HepG2 (cell line): ENCODE data around the gene TNNT3. TPM values are rescaled to one million over a fixed set of nuclear protein-coding genes. Genes with fewer than 3 reads are reported as not detected.

Experiments used
- ATAC-seq: fragments of 200-7000 bp; cut with Tn5 transposase; 3 replicates; pipeline ENCODE4 v1.9.1; 2020; ENCODE audit warnings: mild to moderate bottlenecking, moderate library complexity
- BruUV-seq: library from RNA; stranded (reverse); fragments of 400-500 nt; replicated peaks from 2 replicates; lab custom pipeline; 2021; lab: Mats Ljungman, UMichigan
- CTCF ChIA-PET: fragments of 300-600 bp; formaldehyde crosslinking; extraction: SDS; loops from one replicate; lab custom pipeline; 2021; ENCODE audit warnings: low total read pairs, inconsistent platforms, low intra/inter-chr PET ratio; lab: Yijun Ruan, JAX
- POLR2A ChIA-PET: fragments of 350-600 bp; sonication (Branson Sonifier 250); formaldehyde crosslinking; loops from one replicate; lab custom pipeline; 2020; ENCODE audit warnings: antibody characterized with exemption, inconsistent platforms; lab: Yijun Ruan, JAX
- DNase-seq: peaks from one replicate; pipeline ENCODE4 v3.0.0-alpha.2; 2015; ENCODE audit warnings: low spot score
- FAIRE-seq: peaks from 3 replicates; lab custom pipeline; 2011; peaks lifted over from hg19 to GRCh38; lab: Jason Lieb, UNC
- H2AFZ ChIP-seq: one replicate; pipeline ENCODE4 v1.6.1; 2011; ENCODE audit warnings: low read length, inconsistent platforms
- H3K27ac ChIP-seq: fragments of 300-600 bp; 3 replicates; pipeline ENCODE4 v1.8.0; 2011; ENCODE audit warnings: mixed run types, mild to moderate bottlenecking, mixed read lengths, low read length, inconsistent platforms; ENCODE audit not compliant: insufficient read depth; ENCODE audit errors: extremely low read length
- H3K27me3 ChIP-seq, 2 experiments: fragments of 200-600 bp in 1 of 2; 2 replicates in 1 of 2; 3 replicates in 1 of 2; pipeline versions ENCODE4 v1.6.0 to v1.8.0; 2011; ENCODE audit warnings: low read length in 2 of 2, mild to moderate bottlenecking in 2 of 2, moderate library complexity in 2 of 2, inconsistent platforms in 1 of 2; ENCODE audit not compliant: insufficient read depth in 2 of 2, control insufficient read depth in 1 of 2
- H3K36me3 ChIP-seq, 2 experiments: fragments of 200-600 bp in 1 of 2; replicated peaks in 1 of 2; 2 replicates in 1 of 2; 3 replicates in 1 of 2; pipeline versions ENCODE4 v1.5.1 to v1.8.0; 2011; ENCODE audit warnings: low read length in 2 of 2, inconsistent platforms in 1 of 2; ENCODE audit not compliant: insufficient read depth in 2 of 2, control insufficient read depth in 1 of 2
- H3K4me1 ChIP-seq: 2 replicates; pipeline ENCODE4 v1.5.1; 2012; ENCODE audit warnings: low read length, inconsistent platforms; ENCODE audit not compliant: insufficient read depth
- H3K4me2 ChIP-seq: 2 replicates; pipeline ENCODE4 v1.6.0; 2011; ENCODE audit warnings: low read depth, low read length, inconsistent platforms
- H3K4me3 ChIP-seq, 3 experiments: fragments of 200-600 bp in 1 of 3; sonication (generic), shearing (Covaris generic) in 1 of 3; replicated peaks in 1 of 3; 2 replicates each; pipeline ENCODE4 v1.5.1; 2011 to 2016; ENCODE audit warnings: low read length in 3 of 3, inconsistent platforms in 2 of 3, low read depth in 2 of 3, mild to moderate bottlenecking in 2 of 3, control low read depth in 1 of 3, mixed read lengths in 1 of 3; ENCODE audit not compliant: insufficient read depth in 1 of 3
- H3K79me2 ChIP-seq: one replicate; pipeline ENCODE4 v1.6.1; 2011; ENCODE audit warnings: low read length, inconsistent platforms; ENCODE audit not compliant: insufficient read depth
- H3K9ac ChIP-seq: 2 replicates; pipeline ENCODE4 v1.6.0; 2011; ENCODE audit warnings: mild to moderate bottlenecking, low read depth, low read length, inconsistent platforms; ENCODE audit not compliant: insufficient read depth
- H3K9me3 ChIP-seq: 2 replicates; pipeline ENCODE4 v1.5.1; 2012; ENCODE audit warnings: mild to moderate bottlenecking, low read length
- H4K20me1 ChIP-seq: 2 replicates; pipeline ENCODE4 v1.6.0; 2011; ENCODE audit warnings: inconsistent platforms, mild to moderate bottlenecking, low read length, moderate library complexity; ENCODE audit not compliant: insufficient read depth
- CAMTA2 ChIP-seq: sonication (generic); formaldehyde crosslinking; IDR thresholded peaks from 2 replicates; pipeline ENCODE4 v1.4.0; 2020; ENCODE audit warnings: mild to moderate bottlenecking, missing genetic modification reagents, borderline replicate concordance
- ETV5 ChIP-seq: IDR thresholded peaks from 2 replicates; pipeline ENCODE4 v1.6.1; 2018; ENCODE audit warnings: missing biosample characterization, missing genetic modification reagents, inconsistent platforms, borderline replicate concordance
- GTF2F1 ChIP-seq: fragments of 150-350 bp; IDR thresholded peaks from 2 replicates; pipeline ENCODE4 v1.6.1; 2014; ENCODE audit warnings: low read length
- HDAC6 ChIP-seq: fragments of 200-600 bp; sonication (generic); IDR thresholded peaks from 2 replicates; pipeline ENCODE4 v1.7.0; 2017; ENCODE audit warnings: mild to moderate bottlenecking, antibody characterized with exemption, low read length, low read depth
- TFDP2 ChIP-seq: sonication (generic); formaldehyde crosslinking; IDR thresholded peaks from 2 replicates; pipeline ENCODE4 v1.4.0; 2020; ENCODE audit warnings: missing genetic modification reagents
- ZFP90 ChIP-seq: sonication (generic); formaldehyde crosslinking; IDR thresholded peaks from 2 replicates; pipeline ENCODE4 v1.8.0; 2022; ENCODE audit warnings: missing genetic modification reagents, mild to moderate bottlenecking, inconsistent platforms, borderline replicate concordance
- ZNF570 ChIP-seq: sonication (generic); formaldehyde crosslinking; IDR thresholded peaks from 2 replicates; pipeline ENCODE4 v1.4.0; 2020; ENCODE audit warnings: mild to moderate bottlenecking, missing genetic modification reagents, borderline replicate concordance
- ZNF614 ChIP-seq: IDR thresholded peaks from 2 replicates; pipeline ENCODE4 v1.6.1; 2018; ENCODE audit warnings: missing biosample characterization, missing genetic modification reagents, inconsistent platforms, borderline replicate concordance
- ZNF790 ChIP-seq: sonication (generic); formaldehyde crosslinking; IDR thresholded peaks from 2 replicates; pipeline ENCODE4 v1.8.0; 2022; ENCODE audit warnings: missing genetic modification reagents, mild to moderate bottlenecking, borderline replicate concordance
- WGBS: methylation state at CpG from one replicate; pipeline ENCODE4 v1.1.6; 2017; ENCODE audit warnings: low lambda C conversion rate; 5-methylcytosine and 5-hydroxymethylcytosine counted together
- in situ Hi-C: cut with HindIII; loops from 2 replicates; pipeline ENCODE4 v1.10.0; 2017; ENCODE audit warnings: low pct_unique_long_range_greater_than_20kb; ENCODE audit not compliant: extremely low pct_ligation_motif_present
- intact Hi-C: fragments of 100-400 bp; cut with micrococcal nuclease; formaldehyde crosslinking; loops from one replicate; pipeline ENCODE4 v1.10.0; 2022; ENCODE audit not compliant: unreplicated experiment
- polyA plus RNA-seq, 8 experiments: library from polyadenylated mRNA; depleted of rRNA in 3 of 8; stranded (reverse) in 7 of 8; unstranded in 1 of 8; fragments of >200 nt; fragmentation: Illumina TruSeq in 4 of 8; extraction: Trizol in 4 of 8; gene quantifications; 2 replicates each; pipeline versions ENCODE4 v1.2.1 to v1.2.3, GENCODE V29; 2011 to 2016; ENCODE audit warnings: low read depth in 4 of 8, missing spikeins in 1 of 8, mixed read lengths in 1 of 8; ENCODE audit not compliant: insufficient read depth in 1 of 8
- total RNA-seq, 5 experiments: library from RNA; depleted of rRNA; stranded (reverse); fragments of >200 nt; fragmentation: Illumina TruSeq; extraction: Trizol; gene quantifications; 2 replicates each; pipeline ENCODE4 v1.2.3, GENCODE V29; 2016; ENCODE audit warnings: low read depth in 1 of 5

The TNNT3 gene
- total and polyA plus RNA-seq, 2 of the 13 experiments (the other 11 are each of a cell fraction or from before 2014, with no cell fraction given) = not detected

GRCh38 chr11:1933416-1934334 lies 14.2 kb downstream of the TNNT3 start:
- H4K20me1 ChIP-seq = no peaks in the 10 kb centered on the region
- DNase-seq (no peak), ATAC-seq (no peak), FAIRE-seq (no peak)
- POLR2A ChIA-PET = no interaction called here
- no peaks in the 10 kb centered on the region for H3K9me3 ChIP-seq
- no peaks in the 10 kb centered on the region for H3K36me3 ChIP-seq
- no peak overlapping the region for H3K4me3 ChIP-seq
- H3K79me2 ChIP-seq = no peaks in the 10 kb centered on the region
- TF ChIP-seq ETV5 (CRISPR knock-in tag) (no peak), ZNF570 (no peak), ZNF790 (no peak), CAMTA2 (CRISPR knock-in tag) (no peak), HDAC6 (no peak), GTF2F1 (no peak), ZNF614 (no peak), TFDP2 (no peak), ZFP90 (CRISPR knock-in tag) (no peak)
- H3K27me3 ChIP-seq = peaks cover 23 to 75% of the 10 kb centered on the region in 2 experiments
- H3K4me2 ChIP-seq = no peak overlapping the region
- no peaks in the 10 kb centered on the region for H3K4me1 ChIP-seq
- no peak overlapping the region for H3K9ac ChIP-seq
- H3K27ac ChIP-seq = no peak overlapping the region
- no TSS peak for BruUV-seq
- WGBS = 27% methylated on average over 16 of the region's 18 CpGs
- intact Hi-C loops (no loop called here), in situ Hi-C loops (no loop called here)
- no peak overlapping the region for H2AFZ ChIP-seq
- CTCF ChIA-PET = no interaction called here
